Ovary (tissue), 9 donors: ENCODE data around the gene TRPV4. TPM values are rescaled to one million over a fixed set of nuclear protein-coding genes. Genes with fewer than 3 reads are reported as not detected.
A peak's percentile ranks its signal among the peaks of the same experiment; 100 is the strongest.

ENCODE experiments used
- DNase-seq, 5 donors: peaks; one replicate each; pipeline ENCODE4 v3.0.0-alpha.2; 2019 to 2020
- H3K27ac ChIP-seq, 2 donors: fragments of 200-600 bp; one replicate each; pipeline versions ENCODE4 v1.5.1 to v1.8.0; 2019 to 2022
- H3K27me3 ChIP-seq: fragments of 200-600 bp; one replicate; pipeline ENCODE4 v1.8.0; 2022
- H3K36me3 ChIP-seq: fragments of 200-600 bp; sonication (generic); one replicate; pipeline ENCODE4 v1.5.1; 2019
- H3K4me1 ChIP-seq: one replicate; pipeline ENCODE4 v1.8.1; 2013; ENCODE audit warnings: mild to moderate bottlenecking, moderate library complexity; ENCODE audit not compliant: insufficient read depth
- H3K4me3 ChIP-seq: fragments of 200-600 bp; sonication (generic); one replicate; pipeline ENCODE4 v1.5.1; 2017
- H3K9me3 ChIP-seq, 2 donors: fragments of 200-600 bp in 1 of 2; sonication (generic) in 1 of 2; one replicate each; pipeline versions ENCODE4 v1.5.1 to v1.8.1; 2013 to 2019; ENCODE audit warnings: mild to moderate bottlenecking in 1 of 2, moderate library complexity in 1 of 2
- EP300 ChIP-seq: sonication (generic); formaldehyde crosslinking; IDR thresholded peaks from one replicate; pipeline ENCODE4 v1.6.1; 2017; ENCODE audit warnings: antibody characterized with exemption
- POLR2A ChIP-seq: fragments of 450-650 bp; IDR thresholded peaks from one replicate; pipeline ENCODE4 v1.6.1; 2017; ENCODE audit warnings: antibody characterized with exemption, mild to moderate bottlenecking, moderate library complexity
- WGBS, 3 donors: extraction: QIAGEN DNeasy Blood & Tissue Kit in 1 of 3; methylation state at CpG; one replicate each; pipeline versions ENCODE4 v1.1.5 to v1.1.7; 2013 to 2017; 5-methylcytosine and 5-hydroxymethylcytosine counted together
- intact Hi-C, 4 donors: fragments of 100-400 bp; cut with DNase I; formaldehyde crosslinking; loops; one replicate each; pipeline versions ENCODE4 v1.11.0 to v1.15.1; 2022 to 2023
- polyA plus RNA-seq, 2 donors: library from polyadenylated mRNA; stranded (reverse); fragments of 200-250 nt in 1 of 2; fragments of 350-450 nt in 1 of 2; fragmentation: Illumina TruSeq in 1 of 2; extraction: RNeasy Lipid Tissue Mini Kit (QIAGEN cat#74804) in 1 of 2; gene quantifications; one replicate each; pipeline ENCODE4 v1.2.3, GENCODE V29; 2013 to 2014
- total RNA-seq, 7 donors: library from RNA; depleted of rRNA in 2 of 7; stranded (reverse); fragments of >200 nt in 2 of 7; fragmentation: NEBNext Ultra II Directional in 3 of 7; extraction: Animal tissue kit (Norgen Biotek cat#: 25700) in 3 of 7; gene quantifications; one replicate each; pipeline versions ENCODE4 v1.1.0 to v1.2.4, GENCODE V29; 2016 to 2023
- TF ChIP-seq, protein P1 (sequence below), 3 donors: fragments of 450-650 bp in 2 of 3; fragments of 200-600 bp in 1 of 3; IDR thresholded peaks; one replicate each; pipeline versions ENCODE4 v1.5.1 to v1.8.0; 2016 to 2022; ENCODE audit warnings: antibody characterized with exemption in 3 of 3, mild to moderate bottlenecking in 1 of 3
- donor health status: DM: no; HTN: no; CAD: no; lungs with moderate emphysema.
- donor health status: DM: no; HTN: no; CAD: no.
- donor health status: Bipolar disorder and iron deficiency.
- donor health status: DM: yes; HTN: yes; CAD: no.
- donor health status: DM: no; HTN: no; CAD: no.
- donor health status: DM: yes; HTN: yes; CAD: no.

Gene TRPV4
- total and polyA plus RNA-seq, 9 donors: 0.12 to 2.4 (median 0.49) TPM; not detected in 1

DNA sequence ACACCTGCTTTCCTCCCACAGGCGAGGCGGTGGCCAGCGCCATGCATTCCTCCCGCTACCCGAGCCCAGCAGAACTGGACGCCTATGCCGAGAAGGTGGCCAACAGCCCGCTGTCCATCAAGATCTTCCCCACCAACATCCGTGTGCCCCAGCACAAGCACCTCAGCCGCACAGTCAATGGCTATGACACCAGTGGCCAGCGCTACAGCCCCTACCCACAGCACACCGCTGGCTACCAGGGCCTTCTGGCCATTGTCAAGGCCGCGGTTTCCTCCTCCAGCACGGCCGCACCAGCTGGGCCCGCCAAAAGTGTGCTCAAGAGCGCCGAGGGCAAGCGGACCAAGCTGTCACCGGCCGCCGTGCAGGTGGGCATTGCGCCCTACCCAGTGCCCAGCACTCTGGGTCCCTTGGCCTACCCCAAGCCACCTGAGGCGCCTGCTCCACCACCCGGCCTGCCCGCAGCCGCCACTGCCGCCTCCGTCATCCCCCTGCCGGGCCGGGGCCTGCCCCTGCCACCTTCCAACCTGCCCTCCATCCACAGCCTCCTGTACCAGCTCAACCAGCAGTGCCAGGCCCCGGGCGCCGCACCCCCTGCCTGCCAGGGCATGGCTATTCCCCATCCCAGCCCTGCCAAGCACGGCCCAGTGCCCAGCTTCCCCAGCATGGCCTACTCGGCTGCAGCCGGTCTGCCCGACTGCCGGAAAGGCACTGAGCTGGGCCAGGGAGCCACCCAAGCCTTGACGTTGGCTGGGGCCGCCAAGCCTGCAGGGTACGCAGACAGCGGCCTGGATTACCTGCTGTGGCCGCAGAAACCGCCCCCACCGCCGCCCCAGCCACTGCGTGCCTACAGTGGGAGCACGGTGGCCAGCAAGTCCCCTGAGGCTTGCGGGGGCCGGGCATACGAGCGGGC, 65.0 kb downstream of the TRPV4 start:
- DNase-seq: peak in 4 of 5 donors; percentile 18 to 39 (median 24)
- no peaks in the 10 kb centered on the region for H3K27me3 ChIP-seq
- H3K9me3 ChIP-seq: no peaks in the 10 kb centered on the region
- peaks cover 15% of the 10 kb centered on the region for H3K4me1 ChIP-seq
- no peak overlapping the region for H3K4me3 ChIP-seq
- H3K27ac ChIP-seq: no peak overlapping the region
- intact Hi-C loops: loop anchor here in 1 of 4 donors (10.0 kb wide), 1 partner anchor 253 kb away; no protein-coding TSS in a partner anchor
- no peaks in the 10 kb centered on the region for H3K36me3 ChIP-seq
- WGBS, 3 donors: 95% methylated on average over 52 to 54 of the region's 54 CpGs
- TF ChIP-seq EP300 (no peak), POLR2A (no peak)
- TF ChIP-seq, protein P1, sequence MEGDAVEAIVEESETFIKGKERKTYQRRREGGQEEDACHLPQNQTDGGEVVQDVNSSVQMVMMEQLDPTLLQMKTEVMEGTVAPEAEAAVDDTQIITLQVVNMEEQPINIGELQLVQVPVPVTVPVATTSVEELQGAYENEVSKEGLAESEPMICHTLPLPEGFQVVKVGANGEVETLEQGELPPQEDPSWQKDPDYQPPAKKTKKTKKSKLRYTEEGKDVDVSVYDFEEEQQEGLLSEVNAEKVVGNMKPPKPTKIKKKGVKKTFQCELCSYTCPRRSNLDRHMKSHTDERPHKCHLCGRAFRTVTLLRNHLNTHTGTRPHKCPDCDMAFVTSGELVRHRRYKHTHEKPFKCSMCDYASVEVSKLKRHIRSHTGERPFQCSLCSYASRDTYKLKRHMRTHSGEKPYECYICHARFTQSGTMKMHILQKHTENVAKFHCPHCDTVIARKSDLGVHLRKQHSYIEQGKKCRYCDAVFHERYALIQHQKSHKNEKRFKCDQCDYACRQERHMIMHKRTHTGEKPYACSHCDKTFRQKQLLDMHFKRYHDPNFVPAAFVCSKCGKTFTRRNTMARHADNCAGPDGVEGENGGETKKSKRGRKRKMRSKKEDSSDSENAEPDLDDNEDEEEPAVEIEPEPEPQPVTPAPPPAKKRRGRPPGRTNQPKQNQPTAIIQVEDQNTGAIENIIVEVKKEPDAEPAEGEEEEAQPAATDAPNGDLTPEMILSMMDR (IDR thresholded peaks at IDR 0.05): no peak

DNA sequence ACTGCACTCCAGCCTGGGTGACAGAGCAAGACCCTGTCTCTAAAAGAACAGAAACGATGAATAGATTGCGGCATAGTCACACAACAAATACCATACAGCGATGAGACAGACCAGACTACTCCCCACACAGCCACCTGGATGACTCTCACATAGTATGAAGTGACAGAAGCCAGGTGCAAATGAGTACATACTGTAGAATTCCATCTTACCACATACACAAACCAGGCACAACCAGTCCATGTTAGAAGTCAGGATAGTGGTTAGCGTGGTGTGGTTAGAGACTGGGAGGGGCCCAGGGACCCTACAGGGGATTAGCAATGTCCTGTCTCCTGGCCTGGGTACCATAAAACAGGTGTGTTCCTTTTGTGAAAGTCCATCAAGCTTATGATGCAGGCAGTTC, 65.7 kb downstream of the TRPV4 start:
- 94 to 97% (median 95%) methylated on average over 4 of the region's 4 CpGs for WGBS, 3 donors
- no peak for TF ChIP-seq POLR2A
- TF ChIP-seq EP300: no peak
- TF ChIP-seq, protein P1 (IDR thresholded peaks at IDR 0.05): no peak
- Histone ChIP-seq H3K27me3 (no peaks in the 10 kb centered on the region), H3K27ac (no peak overlapping the region), H3K36me3 (no peaks in the 10 kb centered on the region), H3K9me3 (no peaks in the 10 kb centered on the region), H3K4me3 (no peak overlapping the region), H3K4me1 (peaks cover 11% of the 10 kb centered on the region)
- peak in 2 of 5 donors; percentile 2 to 4 for DNase-seq
- intact Hi-C loops: loop anchor here in 1 of 4 donors (10.0 kb wide), 1 partner anchor 253 kb away; no protein-coding TSS in a partner anchor

DNA sequence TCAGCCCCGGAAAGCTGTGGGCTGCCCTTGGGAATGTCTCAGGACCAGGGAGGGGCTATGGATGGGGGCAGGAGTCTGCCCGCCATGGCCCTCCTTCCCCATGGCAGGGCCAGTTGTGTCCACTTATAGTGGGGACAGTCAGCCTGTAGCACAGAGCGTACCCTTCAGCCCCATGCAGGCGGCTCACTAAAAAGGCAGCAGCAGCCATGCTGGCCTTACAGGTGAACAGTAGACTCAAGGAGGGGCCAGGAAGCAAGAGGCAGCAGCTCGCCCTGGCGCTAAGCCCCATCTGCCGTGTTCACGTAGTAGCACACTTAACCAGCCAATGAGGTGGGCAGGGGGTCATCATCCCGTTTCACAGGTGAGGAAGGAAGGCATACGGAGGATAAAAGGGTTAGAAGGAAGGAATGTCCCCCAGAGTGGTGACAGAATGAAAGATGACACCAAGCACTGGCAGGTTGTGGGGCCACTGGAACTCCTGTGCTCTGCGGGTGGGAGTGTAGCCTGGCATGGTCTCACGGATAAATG, 66.9 kb downstream of the TRPV4 start:
- no peaks in the 10 kb centered on the region for H3K9me3 ChIP-seq
- no peak overlapping the region for H3K27ac ChIP-seq
- 91 to 95% (median 93%) methylated on average over 12 of the region's 12 CpGs for WGBS, 3 donors
- peaks cover 10% of the 10 kb centered on the region for H3K4me1 ChIP-seq
- DNase-seq: peak in 4 of 5 donors; percentile 11 to 23 (median 20)
- TF ChIP-seq EP300 (no peak), POLR2A (no peak)
- TF ChIP-seq, protein P1 (IDR thresholded peaks at IDR 0.05): no peak
- intact Hi-C loops: loop anchor here in 1 of 4 donors (10.0 kb wide), 1 partner anchor 252 kb away; no protein-coding TSS in a partner anchor
- no peaks in the 10 kb centered on the region for H3K36me3 ChIP-seq
- H3K4me3 ChIP-seq: no peak overlapping the region
- H3K27me3 ChIP-seq: no peaks in the 10 kb centered on the region

DNA sequence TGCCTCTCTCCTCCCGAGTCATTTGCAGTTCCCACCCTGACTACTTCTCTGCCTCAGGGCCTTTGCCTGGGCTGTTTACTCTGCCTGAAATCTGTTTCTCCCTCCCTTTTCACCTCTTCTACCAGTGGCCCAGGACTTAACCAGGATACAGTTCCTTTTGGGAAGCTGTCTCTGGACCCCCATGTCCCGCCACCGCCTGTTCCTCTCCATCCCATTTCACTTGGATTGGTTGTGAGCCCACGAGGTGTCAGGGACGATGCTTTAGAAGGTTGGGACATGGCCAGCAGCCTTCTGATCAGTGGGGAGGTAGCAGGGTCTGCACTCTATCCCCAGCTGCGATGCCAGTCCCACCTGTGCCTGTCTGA, 67.8 kb downstream of the TRPV4 start:
- DNase-seq: peak in 2 of 5 donors; percentile 7 to 12
- H3K36me3 ChIP-seq: no peaks in the 10 kb centered on the region
- no peaks in the 10 kb centered on the region for H3K9me3 ChIP-seq
- 91 to 95% (median 93%) methylated on average over 6 of the region's 6 CpGs for WGBS, 3 donors
- no peaks in the 10 kb centered on the region for H3K27me3 ChIP-seq
- TF ChIP-seq EP300: no peak
- no peak for TF ChIP-seq POLR2A
- TF ChIP-seq, protein P1 (IDR thresholded peaks at IDR 0.05): no peak
- no peak overlapping the region for H3K27ac ChIP-seq
- no peak overlapping the region for H3K4me3 ChIP-seq
- H3K4me1 ChIP-seq: peaks cover 11% of the 10 kb centered on the region
- intact Hi-C loops: loop anchor here in 1 of 4 donors (10.0 kb wide), 1 partner anchor 251 kb away; no protein-coding TSS in a partner anchor
